WI38 (cell line): ENCODE measurements around the gene ADGRG1.

Source experiments
- H3K4me3 ChIP-seq: 2 replicates; pipeline ENCODE4 v1.5.1; 2011; ENCODE audit warnings: low read depth, mild to moderate bottlenecking, control low read depth, low read length
- TF ChIP-seq, protein P1 (sequence below): IDR thresholded peaks from 2 replicates; pipeline ENCODE4 v1.5.1; 2012; ENCODE audit warnings: low read depth, mild to moderate bottlenecking, control low read depth, low read length

The ADGRG1 gene

DNA sequence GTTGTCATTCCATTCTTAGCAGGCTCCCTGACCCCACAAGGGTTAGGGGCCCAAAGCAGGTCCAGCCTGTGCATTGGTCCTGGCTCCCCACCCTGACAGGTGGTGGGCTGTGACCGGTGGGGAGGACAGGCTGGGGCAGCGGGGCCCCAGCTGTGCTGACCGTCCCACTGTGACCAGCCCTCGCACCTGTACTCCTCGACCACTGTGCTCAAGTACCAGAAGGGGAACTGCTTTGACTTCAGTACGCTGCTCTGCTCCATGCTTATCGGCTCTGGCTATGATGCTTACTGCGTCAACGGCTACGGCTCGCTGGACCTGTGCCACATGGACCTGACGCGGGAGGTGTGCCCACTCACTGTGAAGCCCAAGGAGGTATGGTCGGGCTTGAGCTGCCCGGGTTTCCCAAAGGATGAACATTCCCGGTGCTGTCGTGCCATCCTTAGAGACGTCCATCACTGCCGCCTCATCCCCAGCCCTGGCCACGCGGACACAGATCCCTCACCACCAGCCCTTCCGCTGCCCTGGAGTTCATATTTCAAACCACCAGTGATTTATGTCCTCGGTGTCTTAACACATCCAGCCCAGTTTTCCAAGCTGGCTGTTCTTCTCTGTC, 73.4 kb downstream of the ADGRG1 start:
- no peak overlapping the region for H3K4me3 ChIP-seq
- TF ChIP-seq, protein P1, sequence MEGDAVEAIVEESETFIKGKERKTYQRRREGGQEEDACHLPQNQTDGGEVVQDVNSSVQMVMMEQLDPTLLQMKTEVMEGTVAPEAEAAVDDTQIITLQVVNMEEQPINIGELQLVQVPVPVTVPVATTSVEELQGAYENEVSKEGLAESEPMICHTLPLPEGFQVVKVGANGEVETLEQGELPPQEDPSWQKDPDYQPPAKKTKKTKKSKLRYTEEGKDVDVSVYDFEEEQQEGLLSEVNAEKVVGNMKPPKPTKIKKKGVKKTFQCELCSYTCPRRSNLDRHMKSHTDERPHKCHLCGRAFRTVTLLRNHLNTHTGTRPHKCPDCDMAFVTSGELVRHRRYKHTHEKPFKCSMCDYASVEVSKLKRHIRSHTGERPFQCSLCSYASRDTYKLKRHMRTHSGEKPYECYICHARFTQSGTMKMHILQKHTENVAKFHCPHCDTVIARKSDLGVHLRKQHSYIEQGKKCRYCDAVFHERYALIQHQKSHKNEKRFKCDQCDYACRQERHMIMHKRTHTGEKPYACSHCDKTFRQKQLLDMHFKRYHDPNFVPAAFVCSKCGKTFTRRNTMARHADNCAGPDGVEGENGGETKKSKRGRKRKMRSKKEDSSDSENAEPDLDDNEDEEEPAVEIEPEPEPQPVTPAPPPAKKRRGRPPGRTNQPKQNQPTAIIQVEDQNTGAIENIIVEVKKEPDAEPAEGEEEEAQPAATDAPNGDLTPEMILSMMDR: no peak

DNA sequence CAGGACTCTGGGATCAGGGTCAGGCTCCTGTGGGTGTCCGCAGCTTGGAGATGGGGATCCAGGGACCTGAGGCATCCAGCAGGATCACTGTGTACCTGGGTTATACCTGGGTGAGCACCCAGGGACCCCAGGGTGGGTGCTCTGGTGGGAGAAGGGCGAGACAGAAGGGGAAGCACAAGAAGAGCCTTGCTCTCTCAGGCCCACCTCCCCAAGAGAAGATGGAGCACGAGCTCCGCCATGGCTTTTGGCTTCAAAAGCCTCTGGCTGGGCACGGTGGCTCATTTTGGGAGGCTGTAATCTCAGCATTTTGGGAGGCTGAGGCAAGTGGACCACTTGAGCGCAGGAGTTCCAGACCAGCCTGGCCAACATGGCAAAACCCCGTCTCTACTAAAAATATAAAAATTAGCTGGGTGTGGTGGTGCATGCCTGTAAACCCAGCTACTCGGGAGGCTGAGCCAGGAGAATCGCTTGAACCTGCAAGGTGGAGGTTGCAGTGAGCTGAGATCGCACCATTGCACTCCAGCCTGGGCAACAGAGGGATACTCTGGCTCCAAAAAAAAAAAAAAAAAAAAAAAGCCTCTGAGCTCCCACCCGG, 75.1 kb downstream of the ADGRG1 start:
- TF ChIP-seq, protein P1: no peak
- no peak overlapping the region for H3K4me3 ChIP-seq

DNA sequence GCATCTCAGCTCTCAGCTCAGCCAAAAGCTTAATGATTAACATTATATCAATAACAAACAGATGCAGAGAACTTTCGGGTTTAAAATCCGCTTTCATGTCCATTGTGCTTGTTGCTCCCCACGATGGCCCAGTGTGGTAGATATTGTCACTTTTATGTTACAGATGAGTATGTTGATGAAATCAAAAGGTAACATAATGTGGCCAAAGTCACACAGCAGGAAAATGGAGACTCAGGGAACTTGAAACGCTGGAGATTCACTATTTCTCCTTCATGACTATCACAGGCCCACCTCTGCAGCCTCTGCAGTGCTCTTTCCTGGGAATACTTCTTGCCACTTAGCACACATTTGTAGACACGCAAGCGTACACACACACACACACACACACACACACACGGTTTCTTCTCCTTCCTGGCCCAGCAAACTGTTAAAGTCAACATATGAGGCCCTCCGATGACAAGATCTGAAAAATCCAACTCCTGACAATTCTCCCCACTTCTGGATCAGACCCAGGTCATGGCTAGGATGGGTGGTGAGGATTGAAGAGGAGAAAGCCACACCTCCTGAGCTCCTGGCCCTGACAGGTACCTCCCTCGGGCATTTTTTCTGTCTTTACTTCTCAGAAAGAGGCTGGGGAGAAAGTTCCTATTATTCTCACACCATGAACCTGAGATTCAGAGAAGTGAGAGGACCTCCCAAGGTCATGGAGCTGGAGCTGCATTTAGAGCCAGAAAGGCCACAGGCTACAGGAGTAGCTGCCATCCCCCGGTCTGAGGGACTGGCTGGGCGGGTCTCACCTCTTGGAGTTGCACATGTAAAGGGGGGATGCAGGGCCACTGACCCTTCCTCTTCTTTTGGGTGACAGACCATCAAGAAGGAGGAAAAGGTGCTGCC, 75.8 kb downstream of the ADGRG1 start:
- TF ChIP-seq, protein P1: no peak
- H3K4me3 ChIP-seq: no peak overlapping the region

DNA sequence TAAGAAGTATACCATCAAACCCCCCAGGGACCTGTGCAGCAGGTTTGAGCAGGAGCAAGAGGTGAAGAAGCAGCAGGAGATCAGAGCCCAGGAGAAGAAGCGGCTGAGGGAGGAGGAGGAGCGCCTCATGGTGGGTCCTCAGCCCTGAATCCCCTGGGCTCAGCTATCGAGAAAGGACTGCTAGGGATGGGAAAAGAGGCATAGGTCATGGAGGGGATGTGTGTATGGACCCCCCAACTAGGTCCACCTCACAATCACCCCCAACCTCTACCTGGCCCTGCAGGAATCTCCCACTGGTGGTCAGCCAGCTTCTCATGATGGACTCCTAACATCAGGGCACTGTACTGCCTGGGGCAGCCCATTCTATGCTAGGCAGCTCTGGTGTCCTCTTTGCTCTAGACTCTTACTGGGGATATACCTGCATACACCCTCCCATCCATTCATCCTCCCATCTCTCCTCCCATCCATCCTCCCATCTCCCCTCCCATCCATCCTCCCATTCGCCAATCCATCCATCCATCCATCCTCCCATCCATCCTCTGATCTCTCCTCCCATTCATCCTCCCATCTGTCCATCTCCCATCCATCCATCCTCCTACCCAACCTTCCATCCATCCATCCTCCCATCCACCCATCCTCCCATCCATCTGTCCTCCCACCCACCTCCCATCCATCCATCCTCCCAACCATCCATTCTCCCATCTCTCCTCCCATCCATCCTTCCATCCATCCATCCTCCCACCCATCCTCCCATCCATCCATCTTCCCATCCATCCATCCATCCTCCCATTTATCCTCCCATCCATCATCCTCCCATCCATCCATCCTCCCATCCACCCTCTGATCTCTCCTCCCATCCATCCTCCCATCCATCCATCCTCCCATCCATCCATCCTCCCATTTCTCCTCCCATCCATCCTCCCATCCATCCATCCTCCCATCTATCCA, 76.7 kb downstream of the ADGRG1 start:
- TF ChIP-seq, protein P1: no peak
- no peak overlapping the region for H3K4me3 ChIP-seq

DNA sequence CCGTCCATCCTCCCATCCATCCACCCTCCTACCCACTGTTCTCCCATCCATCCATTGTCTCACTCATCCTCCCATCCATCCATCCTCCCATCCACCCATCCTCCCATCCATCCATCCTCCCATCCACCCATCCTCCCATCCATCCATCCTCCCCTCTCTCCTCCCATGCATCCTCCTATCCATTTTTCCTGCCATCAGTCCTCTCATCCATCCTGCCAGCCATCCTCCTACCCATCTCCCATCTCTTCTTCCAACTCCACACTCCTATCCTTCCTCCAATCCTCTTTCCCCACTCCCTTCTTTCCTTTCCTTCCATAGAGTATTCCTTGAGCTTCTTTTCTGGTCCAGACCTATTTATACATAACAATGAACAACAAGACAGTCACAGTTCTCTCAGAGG, 78.3 kb downstream of the ADGRG1 start:
- TF ChIP-seq, protein P1: no peak
- no peak overlapping the region for H3K4me3 ChIP-seq

DNA sequence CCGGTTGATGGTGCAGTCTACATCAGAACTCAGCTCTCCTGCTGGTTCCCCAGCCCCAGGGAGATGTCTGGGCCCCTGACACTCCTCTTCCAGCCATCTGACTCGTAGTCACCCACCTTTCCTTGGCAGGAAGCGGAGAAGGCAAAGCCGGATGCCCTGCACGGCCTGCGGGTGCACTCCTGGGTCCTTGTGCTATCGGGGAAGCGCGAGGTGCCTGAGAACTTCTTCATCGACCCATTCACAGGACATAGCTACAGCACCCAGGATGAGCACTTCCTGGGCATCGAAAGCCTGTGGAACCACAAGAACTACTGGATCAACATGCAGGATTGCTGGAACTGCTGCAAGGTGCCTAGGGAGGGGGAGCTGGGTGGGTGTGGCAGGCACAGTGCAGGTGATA, 78.9 kb downstream of the ADGRG1 start:
- TF ChIP-seq, protein P1: no peak
- no peak overlapping the region for H3K4me3 ChIP-seq
